H1 (cell line): ENCODE measurements around the gene GFAP. TPM values are rescaled to one million over a fixed set of nuclear protein-coding genes. Genes with fewer than 3 reads are reported as not detected.

Source experiments
- CTCF ChIA-PET: fragments of 300-600 bp; sonication (Branson Sonifier 250); formaldehyde crosslinking; loops from one replicate; lab custom pipeline; 2021; ENCODE audit not compliant: partially characterized antibody; lab: Charles Lee
- POLR2A ChIA-PET: fragments of 300-600 bp; sonication (Branson Sonifier 250); formaldehyde crosslinking; loops from one replicate; lab custom pipeline; 2021; ENCODE audit warnings: inconsistent platforms; ENCODE audit not compliant: partially characterized antibody; lab: Charles Lee
- DNase-seq, 2 experiments: peaks; one replicate each; pipeline versions ENCODE4 v3.0.0 to v3.0.0-alpha.2; 2010 to 2022; ENCODE audit warnings: low spot score in 2 of 2, low read depth in 1 of 2, mixed read lengths in 1 of 2
- FAIRE-seq: peaks from 2 replicates; lab custom pipeline; 2011; peaks lifted over from hg19 to GRCh38; lab: Jason Lieb, UNC
- H2AFZ ChIP-seq: 2 replicates; pipeline ENCODE4 v1.8.1; 2012; ENCODE audit warnings: low read length, inconsistent platforms
- H2AK5ac ChIP-seq: 2 replicates; pipeline ENCODE4 v1.6.1; 2013; ENCODE audit warnings: low read depth, low read length
- H2BK120ac ChIP-seq: replicated peaks from 2 replicates; pipeline ENCODE3; 2013; ENCODE audit warnings: low read depth, low read length, inconsistent platforms
- H2BK12ac ChIP-seq: 2 replicates; pipeline ENCODE4 v1.6.1; 2013; ENCODE audit warnings: low read depth, low read length
- H2BK15ac ChIP-seq: 2 replicates; pipeline ENCODE4 v1.6.1; 2013; ENCODE audit warnings: low read length
- H2BK20ac ChIP-seq: 2 replicates; pipeline ENCODE4 v1.6.1; 2013; ENCODE audit warnings: low read length
- H2BK5ac ChIP-seq: 2 replicates; pipeline ENCODE4 v1.6.1; 2013; ENCODE audit warnings: low read depth, low read length
- H3K14ac ChIP-seq: 2 replicates; pipeline ENCODE4 v1.6.1; 2013; ENCODE audit warnings: inconsistent platforms; ENCODE audit not compliant: insufficient read length
- H3K18ac ChIP-seq: 2 replicates; pipeline ENCODE4 v1.6.1; 2013; ENCODE audit warnings: low read length; ENCODE audit errors: extremely low read depth
- H3K23ac ChIP-seq: 2 replicates; pipeline ENCODE4 v1.6.1; 2013; ENCODE audit warnings: inconsistent platforms; ENCODE audit not compliant: insufficient read length
- H3K23me2 ChIP-seq: 2 replicates; pipeline ENCODE4 v1.6.1; 2013; ENCODE audit warnings: low read depth, low read length
- H3K27ac ChIP-seq: 2 replicates; pipeline ENCODE4 v1.6.1; 2011; ENCODE audit warnings: low read depth, low read length, inconsistent platforms
- H3K27me3 ChIP-seq, 4 experiments: replicated peaks in 1 of 4; 1 replicate in 1 of 4; 2 replicates in 3 of 4; pipeline versions ENCODE4 v1.6.1 to v1.8.1; 2011 to 2013; ENCODE audit warnings: low read length in 3 of 4, mild to moderate bottlenecking in 3 of 4, inconsistent platforms in 2 of 4, mixed read lengths in 2 of 4, moderate library complexity in 1 of 4; ENCODE audit not compliant: control insufficient read depth in 3 of 4, insufficient read depth in 3 of 4; ENCODE audit errors: extremely low read depth in 1 of 4
- H3K36me3 ChIP-seq, 4 experiments: 2 replicates each; pipeline versions ENCODE4 v1.6.1 to v1.8.1; 2011 to 2013; ENCODE audit warnings: mild to moderate bottlenecking in 4 of 4, low read length in 3 of 4, moderate library complexity in 2 of 4, control low read depth in 1 of 4, inconsistent platforms in 1 of 4; ENCODE audit not compliant: insufficient read depth in 4 of 4, control insufficient read depth in 2 of 4
- H3K4ac ChIP-seq: replicated peaks from 2 replicates; pipeline ENCODE3; 2013; ENCODE audit warnings: low read length, low read depth, mixed read lengths, inconsistent platforms; ENCODE audit not compliant: insufficient read length
- H3K4me1 ChIP-seq, 4 experiments: replicated peaks in 1 of 4; 1 replicate in 1 of 4; 2 replicates in 3 of 4; pipeline versions ENCODE4 v1.6.1 to v1.8.1; 2011 to 2013; ENCODE audit warnings: low read length in 3 of 4, inconsistent platforms in 2 of 4, mixed read lengths in 1 of 4; ENCODE audit not compliant: insufficient read depth in 4 of 4, control insufficient read depth in 3 of 4
- H3K4me2 ChIP-seq, 2 experiments: 2 replicates each; pipeline versions ENCODE4 v1.6.1 to v1.8.1; 2011 to 2013; ENCODE audit warnings: low read depth in 2 of 2, low read length in 2 of 2, control low read depth in 1 of 2, inconsistent platforms in 1 of 2, mild to moderate bottlenecking in 1 of 2; ENCODE audit not compliant: insufficient read depth in 1 of 2
- H3K4me3 ChIP-seq, 4 experiments: fragments of 200-600, 300-600 bp in 1 of 4; sonication (generic), shearing (Covaris generic), sonication (Bioruptor Twin) in 1 of 4; 2 replicates each; pipeline versions ENCODE4 v1.5.1 to v1.8.1; 2011 to 2016; ENCODE audit warnings: low read length in 4 of 4, low read depth in 3 of 4, control low read depth in 2 of 4, inconsistent platforms in 2 of 4, mild to moderate bottlenecking in 2 of 4, mixed read lengths in 1 of 4, moderate library complexity in 1 of 4; ENCODE audit not compliant: insufficient read depth in 2 of 4; ENCODE audit errors: extremely low read depth in 1 of 4
- H3K56ac ChIP-seq: replicated peaks from 2 replicates; pipeline ENCODE3; 2013; ENCODE audit warnings: low read depth, mild to moderate bottlenecking, mixed read lengths, low read length, inconsistent platforms; ENCODE audit not compliant: insufficient read length
- H3K79me1 ChIP-seq: 2 replicates; pipeline ENCODE4 v1.6.1; 2013; ENCODE audit warnings: low read depth, low read length, control low read depth
- H3K79me2 ChIP-seq, 2 experiments: 2 replicates each; pipeline versions ENCODE4 v1.6.1 to v1.8.1; 2012 to 2013; ENCODE audit warnings: low read length in 2 of 2, mild to moderate bottlenecking in 2 of 2, inconsistent platforms in 1 of 2; ENCODE audit not compliant: insufficient read depth in 2 of 2, control insufficient read depth in 1 of 2
- H3K9ac ChIP-seq, 4 experiments: replicated peaks in 1 of 4; 1 replicate in 1 of 4; 2 replicates in 3 of 4; pipeline versions ENCODE4 v1.6.1 to v1.8.1; 2011 to 2013; ENCODE audit warnings: low read depth in 3 of 4, low read length in 3 of 4, control low read depth in 2 of 4, mild to moderate bottlenecking in 2 of 4, moderate library complexity in 2 of 4, inconsistent platforms in 1 of 4; ENCODE audit errors: extremely low read depth in 1 of 4
- H3K9me3 ChIP-seq, 2 experiments: 2 replicates each; pipeline versions ENCODE4 v1.6.1 to v1.8.1; 2012 to 2013; ENCODE audit warnings: mild to moderate bottlenecking in 2 of 2, moderate library complexity in 2 of 2, control low read depth in 1 of 2, inconsistent platforms in 1 of 2, low read depth in 1 of 2, low read length in 1 of 2, mixed read lengths in 1 of 2; ENCODE audit not compliant: insufficient read depth in 2 of 2
- H4K20me1 ChIP-seq, 2 experiments: replicated peaks in 1 of 2; 2 replicates each; pipeline versions ENCODE3 to v1.8.1; 2011 to 2013; ENCODE audit warnings: inconsistent platforms in 2 of 2, low read length in 2 of 2, mild to moderate bottlenecking in 1 of 2; ENCODE audit not compliant: insufficient read depth in 2 of 2, control insufficient read depth in 1 of 2
- H4K5ac ChIP-seq: 2 replicates; pipeline ENCODE4 v1.6.1; 2013; ENCODE audit warnings: low read length, low read depth, mixed read lengths, inconsistent platforms; ENCODE audit not compliant: insufficient read length
- H4K8ac ChIP-seq: 2 replicates; pipeline ENCODE4 v1.8.0; 2013; ENCODE audit warnings: mild to moderate bottlenecking, moderate library complexity, low read length, inconsistent platforms; ENCODE audit not compliant: insufficient read depth; ENCODE audit errors: extremely low read depth
- H4K91ac ChIP-seq: replicated peaks from 2 replicates; pipeline ENCODE3; 2013; ENCODE audit warnings: low read length, mixed read lengths, inconsistent platforms; ENCODE audit not compliant: insufficient read length
- ATF2 ChIP-seq: IDR thresholded peaks from 2 replicates; pipeline ENCODE4 v1.6.1; 2012; ENCODE audit warnings: low read length, inconsistent platforms
- CHD1 ChIP-seq: IDR thresholded peaks from 2 replicates; pipeline ENCODE4 v1.6.1; 2012; ENCODE audit warnings: low read depth, low read length, improper control_type of control experiment
- CTCF ChIP-seq, 3 experiments: IDR thresholded peaks; 1 replicate in 2 of 3; 2 replicates in 1 of 3; pipeline versions ENCODE4 v1.5.1 to v1.6.1; 2011; ENCODE audit warnings: low read length in 3 of 3, mild to moderate bottlenecking in 3 of 3, inconsistent platforms in 2 of 3, low read depth in 1 of 3, moderate library complexity in 1 of 3; ENCODE audit not compliant: insufficient read depth in 1 of 3; ENCODE audit errors: control extremely low read depth in 1 of 3
- E2F6 ChIP-seq: IDR thresholded peaks from 2 replicates; pipeline ENCODE4 v1.6.1; 2012; ENCODE audit warnings: inconsistent platforms
- SP4 ChIP-seq: IDR thresholded peaks from 2 replicates; pipeline ENCODE4 v1.6.1; 2012; ENCODE audit warnings: low read length, inconsistent platforms
- SUZ12 ChIP-seq: fragments of 200-600 bp; sonication (generic); IDR thresholded peaks from 2 replicates; pipeline ENCODE4 v1.6.1; 2012; ENCODE audit warnings: mild to moderate bottlenecking, inconsistent platforms, low read length, moderate library complexity, mixed read lengths
- WGBS, 2 experiments: shearing (Covaris generic) in 1 of 2; methylation state at CpG; one replicate each; pipeline versions ENCODE4 v1.1.6 to v1.1.7; 2013 to 2015; ENCODE audit warnings: low lambda C conversion rate in 2 of 2, mixed read lengths in 2 of 2, inconsistent platforms in 1 of 2, low coverage in 1 of 2, missing lambda C conversion rate in 1 of 2; ENCODE audit not compliant: insufficient replicate concordance in 2 of 2, insufficient coverage in 1 of 2, insufficient read length in 1 of 2; ENCODE audit errors: extremely low coverage in 1 of 2, missing lambda C conversion rate in 1 of 2; 5-methylcytosine and 5-hydroxymethylcytosine counted together
- polyA plus RNA-seq, 7 experiments: library from polyadenylated mRNA; depleted of rRNA in 3 of 7; stranded (reverse) in 5 of 7; unstranded in 2 of 7; fragments of >200 nt in 5 of 7; fragments of 200-250 nt in 2 of 7; gene quantifications; 1 replicate in 5 of 7; 2 replicates in 1 of 7; 4 replicates in 1 of 7; pipeline versions ENCODE4 v1.2.1 to v1.2.3, GENCODE V29; 2011 to 2013; ENCODE audit warnings: missing spikeins in 2 of 7, mixed read lengths in 2 of 7
- total RNA-seq: library from RNA; stranded (reverse); fragmentation: NEBNext Ultra II Directional; extraction: Animal tissue kit (Norgen Biotek cat#: 25700); gene quantifications from 2 replicates; pipeline ENCODE4 v1.2.1, GENCODE V29; 2021

The GFAP gene
- total and polyA plus RNA-seq, 2 of the 8 experiments (the other 6 are each of a cell fraction or from before 2014, with no cell fraction given), result 1.3 to 1.5 TPM

- Histone ChIP-seq H2BK5ac (no peak overlapping the region), H2AFZ (no peak overlapping the region), H3K14ac (no peak overlapping the region), H3K9ac (no peak overlapping the region), H4K91ac (no peak overlapping the region), H3K4me3 (no peak overlapping the region), H2BK120ac (no peak overlapping the region), H2AK5ac (no peak overlapping the region), H3K27me3 (no peaks in the 10 kb centered on the region), H3K9me3 (no peaks in the 10 kb centered on the region), H3K79me1 (no peaks in the 10 kb centered on the region; the same call in 1 of the 2 replicates), H2BK15ac (no peak overlapping the region), H3K27ac (no peak overlapping the region), H3K4me2 (no peak overlapping the region), H2BK20ac (no peak overlapping the region), H3K36me3 (peaks cover 35 to 75% (median 55%) of the 10 kb centered on the region in 4 experiments), H2BK12ac (no peak overlapping the region), H4K20me1 (peaks cover under 1 to 2% of the 10 kb centered on the region in 2 experiments), H3K18ac (no peak overlapping the region), H3K4ac (no peak overlapping the region), H3K23ac (no peak overlapping the region), H3K23me2 (no peaks in the 10 kb centered on the region), H3K4me1 (no peaks in the 10 kb centered on the region), H4K5ac (no peak overlapping the region), H3K79me2 (no peaks in the 10 kb centered on the region), H4K8ac (no peak overlapping the region), H3K56ac (no peak overlapping the region)
- WGBS, 2 experiments, result 92% methylated on average over 12 of the region's 12 CpGs; no CpG with 5 or more reads in 1 of the 2 experiments
- POLR2A ChIA-PET, result interaction anchor here (0.6 to 5.0 kb wide), 3 partner anchors 12 to 26 kb away, joined by 4 to 15 read pairs (median 4); partner anchors contain the start of gene HIGD1B
- no peak for FAIRE-seq
- CTCF ChIA-PET, result interaction anchor here (0.6 to 28.4 kb wide), 13 partner anchors 7 to 109 kb away, joined by 3 to 577 read pairs (median 15); partner anchors contain the start of genes EFTUD2 and HIGD1B
- no peak for DNase-seq
- TF ChIP-seq ATF2 (no peak), SP4 (no peak), CHD1 (no peak), E2F6 (no peak), SUZ12 (no peak), CTCF (IDR thresholded peaks at IDR 0.05; ENCODE audit: control extremely low read depth in 1 of 3, insufficient read depth in 1 of 3, low read depth in 1 of 3, low read length in 3 of 3) (no peak)
These were observed 52.0 kb downstream of the GFAP start for GRCh38 chr17:44863061-44863918.
